ENCODE data around the gene MYO7B.

Gene MYO7B

DNA sequence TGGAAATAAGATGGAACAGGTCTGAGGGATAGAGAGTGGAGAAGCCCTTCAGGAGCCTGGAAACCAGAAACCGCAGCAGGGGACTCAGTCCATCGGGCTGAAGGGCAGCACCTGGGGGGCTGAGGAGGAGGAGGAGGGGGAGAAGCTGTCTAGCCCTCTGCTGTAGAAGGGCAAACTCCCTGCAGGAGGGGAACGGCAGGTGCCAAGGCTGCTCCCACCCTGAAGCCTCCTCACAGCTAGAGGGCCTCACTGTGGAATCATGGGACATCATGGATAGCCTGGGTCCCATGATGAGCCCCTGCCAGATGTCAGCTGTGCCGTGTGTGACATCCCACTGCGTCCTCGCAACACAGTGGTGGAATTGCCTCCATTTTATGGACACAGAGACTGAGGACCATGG is 435 bp downstream of the MYO7B start:
- Histone ChIP-seq H3K4me3 (ENCODE audit: low read length in 2 of 2) (no peak overlapping the region), H3K27ac (replicated peaks; ENCODE audit: low read length) (no peak overlapping the region)
- WGBS, 2 donors (ENCODE audit: extremely low coverage in 2 of 2, insufficient read length in 2 of 2, insufficient replicate concordance in 1 of 2): no CpG with 5 or more reads among the region's 6 CpGs

DNA sequence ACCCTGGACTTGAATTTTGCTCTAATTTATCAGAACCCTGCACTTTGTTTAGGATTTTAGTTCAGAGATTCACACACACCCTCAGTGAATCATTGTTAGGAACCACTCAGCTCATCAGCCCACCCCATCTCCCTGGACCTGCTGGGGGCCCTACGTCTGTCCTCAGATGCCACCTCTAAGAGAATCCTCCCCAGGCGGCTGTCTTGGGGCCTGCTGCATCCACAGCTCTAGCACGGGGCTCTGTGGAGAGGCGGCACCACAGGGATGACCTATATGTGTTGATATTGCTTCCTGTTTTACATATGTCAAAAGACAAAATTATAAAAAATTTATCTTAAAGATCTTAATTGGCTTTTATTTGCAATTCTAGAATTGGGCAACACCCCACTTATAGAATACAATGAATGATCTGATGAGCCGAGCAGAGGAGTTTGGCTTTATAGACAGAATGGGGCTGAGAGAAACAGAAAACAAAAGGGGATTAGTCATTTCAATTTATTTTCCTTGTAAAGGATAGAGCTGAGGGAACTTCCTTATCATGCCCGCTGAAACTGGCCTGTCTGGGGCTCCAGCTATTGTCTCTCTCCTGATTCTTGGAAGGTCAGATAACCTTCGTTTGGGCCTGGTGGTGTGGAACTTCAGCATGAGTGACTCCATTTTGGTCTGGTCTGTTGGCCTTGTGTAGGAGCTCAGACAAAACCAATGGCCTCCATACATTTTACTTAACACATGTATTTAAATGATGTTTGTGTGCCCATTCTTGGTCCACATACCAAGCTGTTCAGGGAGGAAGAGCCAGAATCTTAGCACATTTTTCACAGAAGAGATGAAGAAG is 1.4 kb downstream of the MYO7B start:
- Histone ChIP-seq H3K4me3 (ENCODE audit: low read length in 2 of 2) (no peak overlapping the region), H2BK5ac (ENCODE audit: low read length) (no peak overlapping the region), H3K4me1 (ENCODE audit: control insufficient read depth in 2 of 2, insufficient read depth in 1 of 2, low read depth in 1 of 2, low read length in 2 of 2) (peaks cover 0 to 5% of the 10 kb centered on the region in 2 donors), H3K27me3 (ENCODE audit: control insufficient read depth in 3 of 3, insufficient read depth in 3 of 3, low read depth in 1 of 3, low read length in 3 of 3) (peaks cover 0 to 52% (median 0%) of the 10 kb centered on the region in 3 experiments), H3K4me2 (ENCODE audit: insufficient read depth, low read length, poor library complexity, severe bottlenecking) (no peak overlapping the region), H3K36me3 (replicated peaks in 1 of 2; ENCODE audit: control insufficient read depth in 2 of 2, insufficient read depth in 2 of 2, low read length in 2 of 2) (no peaks in the 10 kb centered on the region), H3K9me3 (replicated peaks in 1 of 2; ENCODE audit: control insufficient read depth in 2 of 2, insufficient read depth in 1 of 2, low read depth in 1 of 2, low read length in 2 of 2) (no peaks in the 10 kb centered on the region), H3K14ac (ENCODE audit: low read length) (no peak overlapping the region), H3K9ac (ENCODE audit: low read depth, low read length, poor library complexity) (no peak overlapping the region), H3K23ac (ENCODE audit: low read depth, low read length, poor library complexity) (no peak overlapping the region), H3K79me1 (ENCODE audit: low read depth, low read length) (no peaks in the 10 kb centered on the region), H3K4ac (ENCODE audit: low read length) (no peak overlapping the region), H2AFZ (ENCODE audit: low read length) (peak overlapping the region; percentile 22), H3K18ac (ENCODE audit: low read length) (no peak overlapping the region), H2BK120ac (ENCODE audit: low read depth, low read length) (no peak overlapping the region), H2BK15ac (ENCODE audit: low read length) (peak overlapping the region; percentile 72), H3K27ac (replicated peaks; ENCODE audit: low read length) (no peak overlapping the region), H2AK5ac (ENCODE audit: low read depth, low read length) (no peak overlapping the region), H2BK12ac (ENCODE audit: low read length) (no peak overlapping the region), H4K91ac (ENCODE audit: low read depth, low read length, poor library complexity) (no peak overlapping the region), H4K8ac (ENCODE audit: low read depth, low read length) (no peak overlapping the region)
- no CpG with 5 or more reads among the region's 7 CpGs for WGBS, 2 donors (ENCODE audit: extremely low coverage in 2 of 2, insufficient read length in 2 of 2, insufficient replicate concordance in 1 of 2)
- DNase-seq (ENCODE audit: low spot score): no peak

More for the DNA sequence above, 435 bp downstream of the MYO7B start:
- H2BK5ac ChIP-seq (ENCODE audit: low read length): peak overlapping the region; percentile 29
- no peak for DNase-seq (ENCODE audit: low spot score)
- H3K9me3 ChIP-seq (replicated peaks in 1 of 2; ENCODE audit: control insufficient read depth in 2 of 2, insufficient read depth in 1 of 2, low read depth in 1 of 2, low read length in 2 of 2): no peaks in the 10 kb centered on the region
- no peak overlapping the region for H2AFZ ChIP-seq (ENCODE audit: low read length)
- H3K4ac ChIP-seq (ENCODE audit: low read length): no peak overlapping the region
- no peak overlapping the region for H2BK12ac ChIP-seq (ENCODE audit: low read length)
- no peak overlapping the region for H3K4me2 ChIP-seq (ENCODE audit: insufficient read depth, low read length, poor library complexity, severe bottlenecking)
- no peak overlapping the region for H4K8ac ChIP-seq (ENCODE audit: low read depth, low read length)
- H3K79me1 ChIP-seq (ENCODE audit: low read depth, low read length): no peaks in the 10 kb centered on the region
- H3K36me3 ChIP-seq (replicated peaks in 1 of 2; ENCODE audit: control insufficient read depth in 2 of 2, insufficient read depth in 2 of 2, low read length in 2 of 2): no peaks in the 10 kb centered on the region
- peak overlapping the region; percentile 52 for H3K23ac ChIP-seq (ENCODE audit: low read depth, low read length, poor library complexity)
- H4K91ac ChIP-seq (ENCODE audit: low read depth, low read length, poor library complexity): no peak overlapping the region
- peaks cover 0 to 43% (median 0%) of the 10 kb centered on the region in 3 experiments for H3K27me3 ChIP-seq (ENCODE audit: control insufficient read depth in 3 of 3, insufficient read depth in 3 of 3, low read depth in 1 of 3, low read length in 3 of 3)
- H3K4me1 ChIP-seq (ENCODE audit: control insufficient read depth in 2 of 2, insufficient read depth in 1 of 2, low read depth in 1 of 2, low read length in 2 of 2): peaks cover 0 to 5% of the 10 kb centered on the region in 2 donors
- no peak overlapping the region for H2BK120ac ChIP-seq (ENCODE audit: low read depth, low read length)
- peak overlapping the region; percentile 54 for H3K18ac ChIP-seq (ENCODE audit: low read length)
- H3K14ac ChIP-seq (ENCODE audit: low read length): no peak overlapping the region
- H2BK15ac ChIP-seq (ENCODE audit: low read length): peak overlapping the region; percentile 72
- no peak overlapping the region for H3K9ac ChIP-seq (ENCODE audit: low read depth, low read length, poor library complexity)
- H2AK5ac ChIP-seq (ENCODE audit: low read depth, low read length): peak overlapping the region; percentile 86

DNA sequence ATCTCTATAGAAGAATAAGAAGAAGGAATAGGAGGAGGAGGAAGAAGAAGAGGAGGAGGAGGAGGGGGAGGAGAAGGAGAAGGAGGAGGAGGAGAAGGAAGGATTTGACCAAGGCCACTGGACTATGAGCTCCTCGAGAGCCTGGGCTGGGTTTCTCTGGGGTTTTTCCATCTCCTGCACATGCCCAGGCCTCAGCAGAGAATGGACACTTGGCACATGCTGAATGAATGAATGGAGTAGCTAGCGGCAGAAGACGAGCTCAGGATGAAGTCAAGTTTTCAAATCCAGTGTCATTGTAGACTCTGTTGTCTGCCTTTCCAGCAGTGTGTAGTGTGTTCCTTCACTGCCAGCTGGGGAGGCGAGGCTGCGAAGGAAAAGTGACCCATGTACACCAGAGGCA is 2.2 kb downstream of the MYO7B start:
- Histone ChIP-seq H2AFZ (ENCODE audit: low read length) (no peak overlapping the region), H3K36me3 (replicated peaks in 1 of 2; ENCODE audit: control insufficient read depth in 2 of 2, insufficient read depth in 2 of 2, low read length in 2 of 2) (no peaks in the 10 kb centered on the region), H3K4me1 (ENCODE audit: control insufficient read depth in 2 of 2, insufficient read depth in 1 of 2, low read depth in 1 of 2, low read length in 2 of 2) (peaks cover 0 to 5% of the 10 kb centered on the region in 2 donors), H3K23ac (ENCODE audit: low read depth, low read length, poor library complexity) (peak overlapping the region; percentile 25), H3K27ac (replicated peaks; ENCODE audit: low read length) (no peak overlapping the region), H2BK120ac (ENCODE audit: low read depth, low read length) (no peak overlapping the region), H3K18ac (ENCODE audit: low read length) (no peak overlapping the region), H2BK15ac (ENCODE audit: low read length) (no peak overlapping the region), H4K8ac (ENCODE audit: low read depth, low read length) (no peak overlapping the region), H3K14ac (ENCODE audit: low read length) (peak overlapping the region; percentile 84), H3K4ac (ENCODE audit: low read length) (no peak overlapping the region), H3K4me3 (ENCODE audit: low read length in 2 of 2) (no peak overlapping the region), H2BK5ac (ENCODE audit: low read length) (no peak overlapping the region), H2BK12ac (ENCODE audit: low read length) (no peak overlapping the region), H3K9me3 (replicated peaks in 1 of 2; ENCODE audit: control insufficient read depth in 2 of 2, insufficient read depth in 1 of 2, low read depth in 1 of 2, low read length in 2 of 2) (no peaks in the 10 kb centered on the region), H3K27me3 (ENCODE audit: control insufficient read depth in 3 of 3, insufficient read depth in 3 of 3, low read depth in 1 of 3, low read length in 3 of 3) (peaks cover 0 to 47% (median 0%) of the 10 kb centered on the region in 3 experiments), H4K91ac (ENCODE audit: low read depth, low read length, poor library complexity) (peak overlapping the region; percentile 53), H3K9ac (ENCODE audit: low read depth, low read length, poor library complexity) (no peak overlapping the region), H2AK5ac (ENCODE audit: low read depth, low read length) (no peak overlapping the region), H3K79me1 (ENCODE audit: low read depth, low read length) (no peaks in the 10 kb centered on the region), H3K4me2 (ENCODE audit: insufficient read depth, low read length, poor library complexity, severe bottlenecking) (no peak overlapping the region)
- DNase-seq (ENCODE audit: low spot score): no peak
- no CpG with 5 or more reads among the region's 5 CpGs for whole genome bisulfite sequencing, 2 donors (ENCODE audit: extremely low coverage in 2 of 2, insufficient read length in 2 of 2, insufficient replicate concordance in 1 of 2)

DNA sequence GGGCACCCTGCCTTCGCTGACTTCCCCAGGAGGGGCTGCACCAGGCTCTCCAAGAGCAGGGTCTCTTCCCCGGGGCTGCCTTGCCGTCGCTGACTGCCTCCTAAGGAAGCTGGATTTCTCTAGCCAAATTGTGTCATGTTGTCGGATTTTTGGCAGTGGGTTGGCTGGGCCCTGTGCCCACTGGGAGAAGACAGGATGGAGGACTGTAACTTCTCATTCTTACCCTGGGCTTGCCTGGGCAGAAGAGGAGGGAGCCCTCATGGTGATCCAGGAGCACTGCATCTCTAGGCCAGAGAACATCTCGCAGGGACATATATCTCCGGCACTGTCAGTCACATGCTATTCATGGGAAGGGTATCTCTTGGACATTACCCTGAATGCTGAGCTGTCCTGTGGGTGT is 6.3 kb downstream of the MYO7B start:
- WGBS, 2 donors (ENCODE audit: extremely low coverage in 2 of 2, insufficient read length in 2 of 2, insufficient replicate concordance in 1 of 2): no CpG with 5 or more reads among the region's 7 CpGs
- no peak overlapping the region for H2AK5ac ChIP-seq (ENCODE audit: low read depth, low read length)

More for the DNA sequence above, 6.3 kb downstream of the MYO7B start:
- Histone ChIP-seq H2BK12ac (ENCODE audit: low read length) (no peak overlapping the region), H3K4me2 (ENCODE audit: insufficient read depth, low read length, poor library complexity, severe bottlenecking) (no peak overlapping the region), H3K4me1 (ENCODE audit: control insufficient read depth in 2 of 2, insufficient read depth in 1 of 2, low read depth in 1 of 2, low read length in 2 of 2) (peaks cover 0 to 3% of the 10 kb centered on the region in 2 donors), H3K9me3 (replicated peaks in 1 of 2; ENCODE audit: control insufficient read depth in 2 of 2, insufficient read depth in 1 of 2, low read depth in 1 of 2, low read length in 2 of 2) (no peaks in the 10 kb centered on the region), H3K4me3 (ENCODE audit: low read length in 2 of 2) (no peak overlapping the region), H3K36me3 (replicated peaks in 1 of 2; ENCODE audit: control insufficient read depth in 2 of 2, insufficient read depth in 2 of 2, low read length in 2 of 2) (no peaks in the 10 kb centered on the region), H3K27ac (replicated peaks; ENCODE audit: low read length) (no peak overlapping the region), H3K27me3 (ENCODE audit: control insufficient read depth in 3 of 3, insufficient read depth in 3 of 3, low read depth in 1 of 3, low read length in 3 of 3) (peaks cover 0 to 33% (median 0%) of the 10 kb centered on the region in 3 experiments), H3K18ac (ENCODE audit: low read length) (no peak overlapping the region), H2BK120ac (ENCODE audit: low read depth, low read length) (no peak overlapping the region), H3K79me1 (ENCODE audit: low read depth, low read length) (no peaks in the 10 kb centered on the region), H3K9ac (ENCODE audit: low read depth, low read length, poor library complexity) (no peak overlapping the region), H3K4ac (ENCODE audit: low read length) (no peak overlapping the region), H2BK15ac (ENCODE audit: low read length) (no peak overlapping the region), H4K91ac (ENCODE audit: low read depth, low read length, poor library complexity) (no peak overlapping the region), H3K23ac (ENCODE audit: low read depth, low read length, poor library complexity) (no peak overlapping the region), H2BK5ac (ENCODE audit: low read length) (no peak overlapping the region), H2AFZ (ENCODE audit: low read length) (no peak overlapping the region), H4K8ac (ENCODE audit: low read depth, low read length) (no peak overlapping the region), H3K14ac (ENCODE audit: low read length) (no peak overlapping the region)
- no peak for DNase-seq (ENCODE audit: low spot score)
